Keratinocyte (primary cell): ENCODE results near the gene RERE. TPM values are rescaled to one million over a fixed set of nuclear protein-coding genes. Genes with fewer than 3 reads are reported as not detected.

Experiments
- DNase-seq: peaks from one replicate; pipeline ENCODE4 v3.0.0-alpha.2; 2011; ENCODE audit warnings: low read depth, missing footprints, low spot score
- FAIRE-seq: peaks from 2 replicates; lab custom pipeline; 2011; peaks lifted over from hg19 to GRCh38; lab: Jason Lieb, UNC
- H2AFZ ChIP-seq: 2 replicates; pipeline ENCODE4 v1.6.0; 2012; ENCODE audit warnings: low read length, control low read depth, inconsistent platforms; ENCODE audit not compliant: control insufficient read depth
- H3K27ac ChIP-seq: 2 replicates; pipeline ENCODE4 v1.5.1; 2011; ENCODE audit warnings: low read length; ENCODE audit not compliant: control insufficient read depth, insufficient read depth
- H3K27me3 ChIP-seq: 3 replicates; pipeline ENCODE4 v1.6.0; 2011; ENCODE audit warnings: low read length; ENCODE audit not compliant: control insufficient read depth, insufficient read depth; ENCODE audit errors: extremely low read depth
- H3K36me3 ChIP-seq, 2 experiments: 2 replicates in 1 of 2; 3 replicates in 1 of 2; pipeline ENCODE4 v1.5.1; 2011; ENCODE audit warnings: low read length in 2 of 2, mild to moderate bottlenecking in 1 of 2; ENCODE audit not compliant: control insufficient read depth in 2 of 2, insufficient read depth in 2 of 2; ENCODE audit errors: extremely low read depth in 1 of 2
- H3K4me1 ChIP-seq: 3 replicates; pipeline ENCODE4 v1.5.1; 2011; ENCODE audit warnings: low read length; ENCODE audit not compliant: control insufficient read depth, insufficient read depth; ENCODE audit errors: extremely low read depth
- H3K4me2 ChIP-seq: 3 replicates; pipeline ENCODE4 v1.6.0; 2011; ENCODE audit warnings: low read depth, low read length; ENCODE audit not compliant: control insufficient read depth, insufficient read depth; ENCODE audit errors: extremely low read depth
- H3K4me3 ChIP-seq, 3 experiments: fragments of 200-600 bp in 1 of 3; sonication (generic) in 1 of 3; 2 replicates in 2 of 3; 3 replicates in 1 of 3; pipeline ENCODE4 v1.5.1; 2011 to 2016; ENCODE audit warnings: low read length in 3 of 3, mild to moderate bottlenecking in 3 of 3, control low read depth in 2 of 3, inconsistent platforms in 1 of 3, low read depth in 1 of 3, mixed read lengths in 1 of 3, mixed run types in 1 of 3, moderate library complexity in 1 of 3; ENCODE audit not compliant: control insufficient read depth in 2 of 3, insufficient read depth in 2 of 3; ENCODE audit errors: extremely low read depth in 1 of 3
- H3K79me2 ChIP-seq: 2 replicates; pipeline ENCODE4 v1.6.0; 2012; ENCODE audit warnings: low read length; ENCODE audit not compliant: control insufficient read depth, insufficient read depth
- H3K9ac ChIP-seq: 3 replicates; pipeline ENCODE4 v1.6.0; 2011; ENCODE audit warnings: low read length; ENCODE audit not compliant: control insufficient read depth, insufficient read depth; ENCODE audit errors: extremely low read depth
- H3K9me1 ChIP-seq: 3 replicates; pipeline ENCODE4 v1.6.0; 2011; ENCODE audit warnings: low read length; ENCODE audit not compliant: control insufficient read depth, insufficient read depth; ENCODE audit errors: extremely low read depth
- H3K9me3 ChIP-seq: 2 replicates; pipeline ENCODE4 v1.5.1; 2012; ENCODE audit warnings: low read depth, low read length; ENCODE audit not compliant: control insufficient read depth
- H4K20me1 ChIP-seq: 3 replicates; pipeline ENCODE4 v1.6.0; 2011; ENCODE audit warnings: low read length; ENCODE audit not compliant: control insufficient read depth, insufficient read depth; ENCODE audit errors: extremely low read depth
- EZH2 ChIP-seq: IDR thresholded peaks from one replicate; pipeline ENCODE4 v1.6.1; 2012; ENCODE audit warnings: inconsistent platforms, mild to moderate bottlenecking, low read length, moderate library complexity
- dilution Hi-C: fragments of 300-500 bp; cut with MboI; formaldehyde crosslinking; loops from one replicate; pipeline ENCODE4 v1.7.0; 2020; ENCODE audit warnings: low sequenced_read_pairs; ENCODE audit not compliant: extremely low pct_ligation_motif_present
- polyA plus RNA-seq, 5 experiments: library from polyadenylated mRNA; depleted of rRNA in 3 of 5; stranded (reverse) in 3 of 5; stranded (forward) in 1 of 5; unstranded in 1 of 5; fragments of >200 nt; gene quantifications; 1 replicate in 1 of 5; 2 replicates in 3 of 5; 3 replicates in 1 of 5; pipeline versions ENCODE4 v1.2.1 to v1.2.3, GENCODE V29; 2011 to 2012; ENCODE audit warnings: missing spikeins in 2 of 5, low read depth in 1 of 5, low replicate concordance in 1 of 5
- TF ChIP-seq, protein P1 (sequence below), 3 experiments: IDR thresholded peaks in 1 of 3; conservative IDR thresholded peaks in 1 of 3; optimal IDR thresholded peaks in 1 of 3; 2 replicates in 2 of 3; 3 replicates in 1 of 3; pipeline versions ENCODE3 to v1.5.1; 2011; ENCODE audit warnings: low read length in 3 of 3, mild to moderate bottlenecking in 3 of 3, moderate library complexity in 2 of 3, control low read depth in 1 of 3, inconsistent platforms in 1 of 3; ENCODE audit not compliant: insufficient read depth in 2 of 3; ENCODE audit errors: extremely low read depth in 1 of 3

Gene RERE
- polyA plus RNA-seq, 1 donor (not counting 4 experiments of a cell fraction or from before 2014, with no cell fraction given): 3.8 TPM

DNA sequence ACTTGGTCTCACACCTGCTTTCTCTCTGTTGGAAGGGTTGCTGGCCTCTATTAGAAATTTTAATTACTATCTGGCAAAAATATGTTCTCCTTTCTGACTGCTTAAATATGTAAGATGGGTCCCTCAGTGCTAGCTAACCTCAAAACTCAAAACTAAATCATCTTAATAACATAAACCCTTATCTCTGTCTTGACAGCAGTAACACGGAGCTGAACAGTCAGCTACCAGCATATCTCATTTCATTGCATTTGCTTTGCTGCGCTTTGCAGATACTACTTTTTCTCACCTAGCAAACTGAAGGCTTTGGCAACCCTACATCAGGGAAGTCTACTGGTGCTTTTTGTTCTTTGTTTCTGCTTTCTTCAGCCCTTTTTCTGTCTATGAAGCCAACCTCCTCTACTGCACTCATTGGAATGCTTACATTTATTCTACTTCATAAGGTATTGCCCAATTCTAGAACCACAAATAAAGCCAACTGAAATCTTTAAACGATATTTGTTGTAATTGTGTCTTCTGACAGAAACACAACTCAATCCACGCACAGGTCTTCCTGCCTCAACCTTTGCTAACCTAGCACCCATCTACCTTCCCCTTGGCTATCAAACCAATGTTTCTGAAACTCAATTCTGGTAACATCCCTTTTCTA is 95.6 kb downstream of the RERE start:
- Histone ChIP-seq H3K27ac (no peak overlapping the region), H3K4me3 (no peak overlapping the region), H2AFZ (no peak overlapping the region), H3K36me3 (no peaks in the 10 kb centered on the region), H4K20me1 (no peaks in the 10 kb centered on the region), H3K9ac (no peak overlapping the region), H3K9me1 (no peaks in the 10 kb centered on the region), H3K9me3 (no peaks in the 10 kb centered on the region), H3K4me2 (no peak overlapping the region), H3K27me3 (no peaks in the 10 kb centered on the region), H3K4me1 (no peaks in the 10 kb centered on the region), H3K79me2 (no peaks in the 10 kb centered on the region)
- no peak for DNase-seq
- dilution Hi-C loops: no loop called here
- TF ChIP-seq, protein P1, sequence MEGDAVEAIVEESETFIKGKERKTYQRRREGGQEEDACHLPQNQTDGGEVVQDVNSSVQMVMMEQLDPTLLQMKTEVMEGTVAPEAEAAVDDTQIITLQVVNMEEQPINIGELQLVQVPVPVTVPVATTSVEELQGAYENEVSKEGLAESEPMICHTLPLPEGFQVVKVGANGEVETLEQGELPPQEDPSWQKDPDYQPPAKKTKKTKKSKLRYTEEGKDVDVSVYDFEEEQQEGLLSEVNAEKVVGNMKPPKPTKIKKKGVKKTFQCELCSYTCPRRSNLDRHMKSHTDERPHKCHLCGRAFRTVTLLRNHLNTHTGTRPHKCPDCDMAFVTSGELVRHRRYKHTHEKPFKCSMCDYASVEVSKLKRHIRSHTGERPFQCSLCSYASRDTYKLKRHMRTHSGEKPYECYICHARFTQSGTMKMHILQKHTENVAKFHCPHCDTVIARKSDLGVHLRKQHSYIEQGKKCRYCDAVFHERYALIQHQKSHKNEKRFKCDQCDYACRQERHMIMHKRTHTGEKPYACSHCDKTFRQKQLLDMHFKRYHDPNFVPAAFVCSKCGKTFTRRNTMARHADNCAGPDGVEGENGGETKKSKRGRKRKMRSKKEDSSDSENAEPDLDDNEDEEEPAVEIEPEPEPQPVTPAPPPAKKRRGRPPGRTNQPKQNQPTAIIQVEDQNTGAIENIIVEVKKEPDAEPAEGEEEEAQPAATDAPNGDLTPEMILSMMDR (optimal IDR thresholded peaks at IDR 0.05 in 1 of 3, IDR thresholded peaks at IDR 0.05 in 1 of 3, conservative IDR thresholded peaks at IDR 0.05 in 1 of 3; ENCODE audit: extremely low read depth in 1 of 3, insufficient read depth in 2 of 3, low read length in 3 of 3): no peak
- no peak for TF ChIP-seq EZH2
- FAIRE-seq: no peak

DNA sequence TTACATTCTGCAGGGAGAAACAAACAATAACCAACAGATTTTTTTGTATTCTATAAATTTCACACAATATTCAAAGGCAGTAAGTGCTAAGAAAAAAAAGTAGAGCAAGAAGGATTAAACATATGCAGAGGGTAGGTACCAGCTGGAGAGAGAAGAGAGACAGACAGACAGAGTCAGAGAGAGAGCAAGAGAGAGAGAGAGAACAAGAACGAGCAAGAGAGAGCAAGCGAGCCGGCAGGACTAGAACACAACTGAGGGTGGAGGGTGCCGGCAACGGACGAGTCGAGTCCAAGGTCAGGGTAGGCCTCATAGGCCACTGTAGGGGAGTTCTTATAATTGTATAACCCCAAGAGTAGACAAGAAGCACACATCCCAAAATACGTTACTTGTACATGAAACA is 97.1 kb downstream of the RERE start:
- Histone ChIP-seq H3K27me3 (no peaks in the 10 kb centered on the region), H3K4me1 (no peaks in the 10 kb centered on the region), H3K9ac (no peak overlapping the region), H4K20me1 (no peaks in the 10 kb centered on the region), H3K9me1 (no peaks in the 10 kb centered on the region), H3K4me2 (no peak overlapping the region), H3K27ac (no peak overlapping the region), H3K9me3 (no peaks in the 10 kb centered on the region), H3K79me2 (no peaks in the 10 kb centered on the region), H3K4me3 (no peak overlapping the region), H2AFZ (no peak overlapping the region), H3K36me3 (no peaks in the 10 kb centered on the region)
- TF ChIP-seq EZH2: no peak
- TF ChIP-seq, protein P1 (optimal IDR thresholded peaks at IDR 0.05 in 1 of 3, IDR thresholded peaks at IDR 0.05 in 1 of 3, conservative IDR thresholded peaks at IDR 0.05 in 1 of 3; ENCODE audit: extremely low read depth in 1 of 3, insufficient read depth in 2 of 3, low read length in 3 of 3): no peak
- dilution Hi-C loops: no loop called here
- no peak for DNase-seq
- no peak for FAIRE-seq
